Breast epithelium (tissue), 4 donors: ENCODE data around the gene GALNT3. TPM values are rescaled to one million over a fixed set of nuclear protein-coding genes. Genes with fewer than 3 reads are reported as not detected.

Experiments
- DNase-seq, 2 donors: peaks; one replicate each; pipeline ENCODE4 v3.0.0-alpha.2; 2019; ENCODE audit warnings: low spot score in 2 of 2
- H3K27ac ChIP-seq, 2 donors: fragments of 200-600 bp; sonication (generic) in 1 of 2; one replicate each; pipeline ENCODE4 v1.5.1; 2016 to 2019; ENCODE audit warnings: mild to moderate bottlenecking in 1 of 2
- H3K27me3 ChIP-seq, 2 donors: fragments of 200-600 bp; sonication (generic) in 1 of 2; one replicate each; pipeline versions ENCODE4 v1.5.1 to v1.6.0; 2017 to 2019; ENCODE audit warnings: control low read depth in 1 of 2, mild to moderate bottlenecking in 1 of 2
- H3K36me3 ChIP-seq: fragments of 200-600 bp; one replicate; pipeline ENCODE4 v1.5.1; 2019
- H3K4me1 ChIP-seq, 2 donors: fragments of 200-600 bp; sonication (generic); one replicate each; pipeline ENCODE4 v1.5.1; 2016 to 2019; ENCODE audit warnings: control low read depth in 1 of 2
- H3K4me3 ChIP-seq, 3 donors: fragments of 200-600 bp; sonication (generic); 1 replicate in 2 of 3; 2 replicates in 1 of 3; pipeline ENCODE4 v1.5.1; 2016 to 2019; ENCODE audit warnings: mild to moderate bottlenecking in 3 of 3, moderate library complexity in 2 of 3
- H3K9me3 ChIP-seq, 2 donors: fragments of 200-600 bp; sonication (generic) in 1 of 2; one replicate each; pipeline ENCODE4 v1.5.1; 2016 to 2019; ENCODE audit warnings: control low read depth in 1 of 2
- CTCF ChIP-seq, 3 donors: fragments of 450-650 bp; IDR thresholded peaks; one replicate each; pipeline ENCODE4 v1.5.1; 2016 to 2017; ENCODE audit warnings: antibody characterized with exemption in 3 of 3, mild to moderate bottlenecking in 3 of 3, moderate library complexity in 3 of 3
- POLR2A ChIP-seq: fragments of 450-650 bp; IDR thresholded peaks from one replicate; pipeline ENCODE4 v1.6.1; 2016; ENCODE audit warnings: antibody characterized with exemption, mild to moderate bottlenecking, moderate library complexity
- POLR2AphosphoS5 ChIP-seq, 3 donors: sonication (generic); formaldehyde crosslinking; IDR thresholded peaks; one replicate each; pipeline ENCODE4 v1.6.1; 2017; ENCODE audit warnings: antibody characterized with exemption in 3 of 3
- intact Hi-C: fragments of 100-400 bp; cut with DNase I; formaldehyde crosslinking; loops from one replicate; pipeline ENCODE4 v1.15.1; 2023; ENCODE audit warnings: low total_unique reads
- total RNA-seq, 3 donors: library from RNA; depleted of rRNA; stranded (reverse); fragments of >200 nt; gene quantifications; one replicate each; pipeline ENCODE4 v1.1.0, GENCODE V29; 2016

The GALNT3 gene
- total RNA-seq, 3 donors from 2014 or later, result 2.4 to 58.5 (median 36.7) TPM

DNA sequence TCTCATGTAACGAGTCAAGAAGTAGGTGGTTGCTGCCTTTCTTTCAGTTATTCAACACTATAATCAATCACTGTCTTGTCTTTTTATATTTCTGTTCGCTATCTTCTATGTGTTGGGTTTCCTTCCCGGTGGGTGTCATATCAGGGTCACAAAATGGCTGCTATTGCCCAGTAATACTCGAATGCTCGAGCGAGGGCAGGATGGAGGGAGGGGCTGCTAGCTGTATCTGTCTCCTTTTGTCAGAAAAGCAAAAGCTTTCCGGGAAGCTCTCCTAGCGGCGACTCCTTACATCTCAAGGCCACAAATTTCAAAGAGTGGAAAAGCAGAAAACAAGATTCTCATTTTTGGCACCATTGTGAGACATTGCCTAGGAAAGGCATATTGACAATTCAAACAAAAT lies 16.4 kb upstream of the GALNT3 start:
- H3K4me1 ChIP-seq, result no peaks in the 10 kb centered on the region
- TF ChIP-seq POLR2A (no peak), CTCF (IDR thresholded peaks at IDR 0.05) (no peak), POLR2AphosphoS5 (IDR thresholded peaks at IDR 0.05) (no peak)
- no peak for DNase-seq
- no peak overlapping the region for H3K27ac ChIP-seq
- no peaks in the 10 kb centered on the region for H3K27me3 ChIP-seq
- H3K36me3 ChIP-seq, result no peaks in the 10 kb centered on the region
- intact Hi-C loops, result no loop called here
- no peaks in the 10 kb centered on the region for H3K9me3 ChIP-seq
- H3K4me3 ChIP-seq, result no peak overlapping the region

DNA sequence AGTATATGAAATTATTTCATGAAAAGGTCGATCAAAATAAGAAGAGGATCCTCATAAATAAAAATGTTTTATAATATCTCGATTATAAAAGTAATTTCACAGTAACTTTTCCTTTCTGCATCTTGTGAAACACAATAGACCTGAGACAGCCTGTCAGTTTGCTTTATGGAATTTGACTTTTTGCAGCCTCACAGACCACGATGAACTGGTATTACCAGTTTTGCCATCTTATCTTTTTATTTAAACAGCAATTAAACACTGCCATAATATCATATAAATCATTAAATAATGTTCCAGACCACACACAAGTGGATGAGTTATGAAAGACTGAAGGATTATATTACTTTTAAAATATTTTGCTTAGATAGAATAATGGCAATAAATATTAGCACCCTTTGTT lies 10.7 kb upstream of the GALNT3 start:
- peaks cover 0 to 4% of the 10 kb centered on the region in 2 donors for H3K4me1 ChIP-seq
- no peak for TF ChIP-seq CTCF (IDR thresholded peaks at IDR 0.05)
- no peak for TF ChIP-seq POLR2A
- no peak for TF ChIP-seq POLR2AphosphoS5 (IDR thresholded peaks at IDR 0.05)
- H3K27ac ChIP-seq, result no peak overlapping the region
- no peaks in the 10 kb centered on the region for H3K27me3 ChIP-seq
- no peaks in the 10 kb centered on the region for H3K9me3 ChIP-seq
- no peak overlapping the region for H3K4me3 ChIP-seq
- DNase-seq, result no peak
- intact Hi-C loops, result no loop called here
- H3K36me3 ChIP-seq, result no peaks in the 10 kb centered on the region

GRCh38 chr2:165803123-165803760 lies 9.2 kb upstream of the GALNT3 start:
- H3K4me1 ChIP-seq, result peaks cover 0 to 4% of the 10 kb centered on the region in 2 donors
- no peaks in the 10 kb centered on the region for H3K36me3 ChIP-seq
- intact Hi-C loops, result no loop called here
- no peak overlapping the region for H3K4me3 ChIP-seq
- no peak for DNase-seq
- no peak overlapping the region for H3K27ac ChIP-seq
- no peaks in the 10 kb centered on the region for H3K27me3 ChIP-seq
- no peak for TF ChIP-seq POLR2A
- no peaks in the 10 kb centered on the region for H3K9me3 ChIP-seq

- H3K27me3 ChIP-seq, result no peaks in the 10 kb centered on the region
- intact Hi-C loops, result no loop called here
- TF ChIP-seq POLR2AphosphoS5 (IDR thresholded peaks at IDR 0.05), result no peak
- TF ChIP-seq CTCF (IDR thresholded peaks at IDR 0.05), result no peak
- TF ChIP-seq POLR2A, result no peak
- peaks cover 0 to 4% of the 10 kb centered on the region in 2 donors for H3K4me1 ChIP-seq
- H3K36me3 ChIP-seq, result no peaks in the 10 kb centered on the region
- no peak for DNase-seq
- no peak overlapping the region for H3K27ac ChIP-seq
- H3K4me3 ChIP-seq, result no peak overlapping the region
- no peaks in the 10 kb centered on the region for H3K9me3 ChIP-seq
These were observed 7.1 kb upstream of the GALNT3 start for GRCh38 chr2:165801176-165801575.

GRCh38 chr2:165796819-165797530 lies 2.9 kb upstream of the GALNT3 start:
- intact Hi-C loops, result no loop called here
- TF ChIP-seq POLR2AphosphoS5 (IDR thresholded peaks at IDR 0.05) (no peak), CTCF (IDR thresholded peaks at IDR 0.05) (no peak)
- Histone ChIP-seq H3K36me3 (no peaks in the 10 kb centered on the region), H3K4me1 (no peaks in the 10 kb centered on the region), H3K27ac (no peak overlapping the region), H3K4me3 (no peak overlapping the region), H3K9me3 (no peaks in the 10 kb centered on the region), H3K27me3 (no peaks in the 10 kb centered on the region)
- no peak for DNase-seq
